Cardiac muscle cell (in vitro differentiated cells and primary cell): ENCODE measurements around the gene AUTS2. TPM values are rescaled to one million over a fixed set of nuclear protein-coding genes. Genes with fewer than 3 reads are reported as not detected.

Source experiments
- DNase-seq, 2 donors: peaks; one replicate each; pipeline versions ENCODE4 v3.0.0 to v3.0.0-alpha.2; 2010 to 2017; ENCODE audit warnings: low read depth in 1 of 2, low spot score in 1 of 2
- H3K27ac ChIP-seq: fragments of 200-600 bp; sonication (generic); 2 replicates; pipeline ENCODE4 v1.5.1; 2016
- H3K27me3 ChIP-seq: fragments of 200-600 bp; sonication (generic); 2 replicates; pipeline ENCODE4 v1.6.0; 2016; ENCODE audit warnings: control low read depth
- H3K36me3 ChIP-seq: fragments of 200-600 bp; sonication (generic); 2 replicates; pipeline ENCODE4 v1.5.1; 2016; ENCODE audit warnings: control low read depth
- H3K4me1 ChIP-seq: fragments of 200-600 bp; sonication (generic); 2 replicates; pipeline ENCODE4 v1.8.1; 2017; ENCODE audit warnings: low read depth, mild to moderate bottlenecking, mixed run types
- H3K4me3 ChIP-seq: fragments of 200-600 bp; sonication (generic); 2 replicates; pipeline ENCODE4 v1.5.1; 2016; ENCODE audit warnings: mild to moderate bottlenecking
- H3K9me3 ChIP-seq: fragments of 200-600 bp; sonication (generic); 2 replicates; pipeline ENCODE4 v1.5.1; 2017; ENCODE audit warnings: low read depth, mild to moderate bottlenecking, control low read depth
- polyA plus RNA-seq: library from polyadenylated mRNA; unstranded; fragments of >200 nt; fragmentation: Nextera tagmentation; extraction: Ambion mirVana; gene quantifications from 2 replicates; pipeline ENCODE4 v1.2.1, GENCODE V29; 2016
- total RNA-seq: library from RNA; depleted of rRNA; stranded (reverse); fragments of >200 nt; gene quantifications from 2 replicates; pipeline ENCODE4 v1.2.3, GENCODE V29; 2016
- TF ChIP-seq, protein P1 (sequence below): IDR thresholded peaks from 2 replicates; pipeline ENCODE4 v1.5.1; 2012; ENCODE audit warnings: low read depth, mild to moderate bottlenecking, low read length

Gene AUTS2
- total and polyA plus RNA-seq, 2 experiments from 2014 or later = 41.0 to 45.5 TPM

DNA sequence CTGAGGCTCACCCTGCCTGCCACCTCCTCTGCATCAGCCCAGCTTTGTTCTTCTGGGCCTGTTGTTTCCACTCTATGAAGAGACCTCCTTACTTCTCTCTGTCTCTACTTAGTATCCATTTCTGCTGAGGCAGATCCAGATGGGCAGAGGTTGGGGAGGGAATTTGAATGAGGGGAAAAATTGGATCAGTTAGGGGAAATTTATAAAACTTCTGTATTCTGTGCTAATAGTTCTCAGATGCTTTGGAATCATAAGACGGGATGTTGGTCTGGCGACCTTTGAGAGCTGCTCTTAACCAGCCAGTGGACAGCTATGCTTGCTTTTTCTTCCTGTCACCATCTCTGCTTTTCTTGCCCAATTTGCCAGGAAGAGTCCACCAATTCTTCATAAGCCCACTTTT is 55.5 kb downstream of the AUTS2 start:
- no peaks in the 10 kb centered on the region for H3K9me3 ChIP-seq
- no peak overlapping the region for H3K4me3 ChIP-seq
- TF ChIP-seq, protein P1, sequence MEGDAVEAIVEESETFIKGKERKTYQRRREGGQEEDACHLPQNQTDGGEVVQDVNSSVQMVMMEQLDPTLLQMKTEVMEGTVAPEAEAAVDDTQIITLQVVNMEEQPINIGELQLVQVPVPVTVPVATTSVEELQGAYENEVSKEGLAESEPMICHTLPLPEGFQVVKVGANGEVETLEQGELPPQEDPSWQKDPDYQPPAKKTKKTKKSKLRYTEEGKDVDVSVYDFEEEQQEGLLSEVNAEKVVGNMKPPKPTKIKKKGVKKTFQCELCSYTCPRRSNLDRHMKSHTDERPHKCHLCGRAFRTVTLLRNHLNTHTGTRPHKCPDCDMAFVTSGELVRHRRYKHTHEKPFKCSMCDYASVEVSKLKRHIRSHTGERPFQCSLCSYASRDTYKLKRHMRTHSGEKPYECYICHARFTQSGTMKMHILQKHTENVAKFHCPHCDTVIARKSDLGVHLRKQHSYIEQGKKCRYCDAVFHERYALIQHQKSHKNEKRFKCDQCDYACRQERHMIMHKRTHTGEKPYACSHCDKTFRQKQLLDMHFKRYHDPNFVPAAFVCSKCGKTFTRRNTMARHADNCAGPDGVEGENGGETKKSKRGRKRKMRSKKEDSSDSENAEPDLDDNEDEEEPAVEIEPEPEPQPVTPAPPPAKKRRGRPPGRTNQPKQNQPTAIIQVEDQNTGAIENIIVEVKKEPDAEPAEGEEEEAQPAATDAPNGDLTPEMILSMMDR = no peak
- peaks cover 29% of the 10 kb centered on the region for H3K4me1 ChIP-seq
- no peak overlapping the region for H3K27ac ChIP-seq
- no peaks in the 10 kb centered on the region for H3K27me3 ChIP-seq
- DNase-seq = no peak
- H3K36me3 ChIP-seq = no peaks in the 10 kb centered on the region

DNA sequence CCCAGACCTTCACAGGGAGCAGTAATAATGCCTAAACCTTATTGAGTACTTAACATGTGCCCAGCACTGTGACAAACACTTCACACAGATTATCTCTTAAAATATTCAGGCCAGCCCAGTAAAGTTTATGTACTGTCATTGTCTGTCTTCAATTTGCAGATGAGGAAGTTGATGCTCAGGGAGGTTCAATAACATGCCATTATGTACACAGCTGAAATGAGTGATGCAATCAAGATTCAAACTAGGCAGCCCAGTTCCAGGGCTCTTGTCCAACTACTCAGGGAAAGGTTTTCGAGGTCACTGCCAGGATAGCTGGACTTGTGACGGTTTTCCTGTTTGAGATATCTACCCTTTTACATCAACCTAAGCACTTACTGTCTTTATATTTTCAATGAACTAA is 56.1 kb downstream of the AUTS2 start:
- no peak overlapping the region for H3K27ac ChIP-seq
- TF ChIP-seq, protein P1 = no peak
- DNase-seq = peak in 1 of 2 donors; percentile 61

DNA sequence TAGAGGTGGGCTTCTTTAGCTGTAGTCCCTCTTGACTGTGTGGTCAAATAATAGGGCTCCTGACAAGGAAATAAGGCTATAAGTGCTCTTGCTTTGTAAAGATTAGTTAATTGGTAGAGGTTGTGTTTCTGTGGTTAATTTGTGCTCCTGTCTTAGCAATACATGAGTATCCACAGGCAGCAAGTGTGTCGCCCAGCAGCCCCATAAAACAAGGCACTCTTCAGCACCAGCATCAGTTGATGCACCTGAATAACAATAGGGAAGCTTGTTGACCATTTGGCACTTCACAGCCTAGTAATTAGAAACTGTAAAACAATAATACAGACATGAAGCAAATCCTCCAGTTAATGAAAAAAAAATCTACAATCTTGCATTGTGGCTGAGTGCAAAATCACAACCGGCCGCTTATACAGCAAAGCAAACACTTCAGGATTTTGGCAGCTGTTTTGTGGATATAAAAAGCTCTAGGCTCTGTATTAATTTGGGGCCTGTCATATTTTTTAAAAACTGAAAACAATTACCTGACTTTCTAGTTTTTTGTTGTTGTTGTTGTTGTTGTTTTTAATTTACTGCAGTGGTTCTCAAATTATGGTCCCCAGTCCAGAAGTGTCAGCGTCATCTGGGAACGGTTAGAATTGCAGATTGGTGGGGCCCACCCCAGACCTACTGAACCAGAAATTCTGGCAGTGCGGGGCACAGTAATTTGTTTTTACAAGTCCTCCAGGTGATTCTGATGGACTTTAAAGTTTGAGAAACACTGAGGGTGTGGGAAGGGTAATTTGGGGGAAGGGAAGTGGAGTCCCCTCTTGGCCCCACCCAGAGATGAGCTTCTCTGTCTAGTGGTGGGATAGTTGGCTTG is 56.8 kb downstream of the AUTS2 start:
- TF ChIP-seq, protein P1 = no peak
- Histone ChIP-seq H3K9me3 (no peaks in the 10 kb centered on the region), H3K27ac (no peak overlapping the region), H3K4me3 (no peak overlapping the region), H3K27me3 (no peaks in the 10 kb centered on the region), H3K4me1 (peaks cover 32% of the 10 kb centered on the region), H3K36me3 (no peaks in the 10 kb centered on the region)
- DNase-seq = no peak

More for the DNA sequence above, 56.1 kb downstream of the AUTS2 start:
- H3K9me3 ChIP-seq = no peaks in the 10 kb centered on the region
- H3K4me3 ChIP-seq = no peak overlapping the region
- H3K27me3 ChIP-seq = no peaks in the 10 kb centered on the region
- no peaks in the 10 kb centered on the region for H3K36me3 ChIP-seq
- peaks cover 29% of the 10 kb centered on the region for H3K4me1 ChIP-seq

DNA sequence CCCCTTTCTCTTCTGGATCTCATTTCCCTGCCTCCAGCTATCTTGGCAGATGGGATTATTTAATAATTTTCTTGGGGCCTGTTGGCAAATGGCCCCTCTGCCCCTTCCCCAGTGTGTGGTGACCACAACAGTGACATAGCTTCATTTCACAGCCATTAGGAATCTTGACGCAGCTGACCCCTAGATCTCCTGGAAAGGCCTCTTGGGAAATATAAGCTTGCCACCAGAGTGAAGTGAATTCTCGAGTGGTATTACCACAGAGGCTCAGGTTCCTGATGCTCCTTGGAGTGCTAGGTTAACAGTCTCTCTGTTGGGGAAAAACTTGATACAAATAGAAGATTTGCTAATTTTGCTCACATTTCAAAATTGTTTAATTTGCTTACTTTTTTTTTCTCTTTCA is 57.8 kb downstream of the AUTS2 start:
- Histone ChIP-seq H3K4me3 (no peak overlapping the region), H3K27ac (no peak overlapping the region), H3K4me1 (peaks cover 27% of the 10 kb centered on the region), H3K36me3 (no peaks in the 10 kb centered on the region), H3K9me3 (no peaks in the 10 kb centered on the region), H3K27me3 (no peaks in the 10 kb centered on the region)
- TF ChIP-seq, protein P1 = no peak
- no peak for DNase-seq

DNA sequence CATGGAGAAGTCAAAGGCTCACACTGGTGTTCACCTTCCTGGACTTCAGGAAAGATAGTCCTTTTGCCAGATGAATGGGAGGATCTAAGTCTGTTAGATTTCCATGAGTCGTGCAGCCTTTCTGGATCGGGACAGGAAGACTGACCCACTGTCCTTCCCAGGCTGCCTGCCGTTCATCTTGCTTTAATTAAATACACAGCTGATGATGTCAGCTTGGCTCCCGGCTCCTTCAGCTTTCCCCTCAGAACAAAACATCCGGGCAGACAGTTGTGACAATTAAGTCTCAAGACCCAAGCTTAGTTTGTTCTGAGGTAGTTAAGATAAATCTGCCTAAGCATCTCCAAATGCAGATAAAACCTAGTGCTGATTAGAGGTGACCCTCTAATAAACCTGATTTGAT is 58.6 kb downstream of the AUTS2 start:
- Histone ChIP-seq H3K36me3 (no peaks in the 10 kb centered on the region), H3K9me3 (no peaks in the 10 kb centered on the region), H3K4me3 (no peak overlapping the region), H3K4me1 (peaks cover 30% of the 10 kb centered on the region), H3K27ac (no peak overlapping the region), H3K27me3 (no peaks in the 10 kb centered on the region)
- TF ChIP-seq, protein P1 = no peak
- DNase-seq = peak in 1 of 2 donors; percentile 47
